Measurements from ENCODE around the gene CAD. TPM values are rescaled to one million over a fixed set of nuclear protein-coding genes. Genes with fewer than 3 reads are reported as not detected.

CAD gene
- total and polyA plus RNA-seq, 2 of the 4 experiments (the other 2 are of a cell fraction): 12.9 to 38.7 TPM

DNA sequence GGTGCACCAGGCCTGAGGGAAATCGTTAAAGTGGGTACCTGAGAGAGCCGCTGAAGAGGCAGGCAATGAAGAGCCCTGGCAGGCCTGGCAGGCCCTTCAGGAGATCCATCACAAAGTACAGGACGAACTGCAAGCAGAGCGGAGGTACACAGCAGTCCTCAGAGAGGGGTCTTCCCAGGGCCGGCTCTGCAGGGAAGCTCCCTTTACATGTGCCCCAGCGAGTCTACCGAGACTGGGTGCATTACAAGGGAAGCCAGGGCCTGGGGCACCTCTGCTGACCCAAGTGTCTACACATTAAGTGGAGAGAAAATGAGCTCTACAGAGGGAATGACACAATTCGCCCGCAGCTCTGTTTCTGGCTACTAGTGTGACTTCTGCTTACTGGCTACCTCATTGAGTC is 13.4 kb upstream of the CAD start:
- dilution Hi-C loops (cut with HindIII; ENCODE audit: low sequenced_read_pairs, unreplicated experiment): no loop called here
- CTCF ChIA-PET: interaction anchor here (0.6 kb wide), 1 partner anchor 12 kb away, joined by 3 read pairs; no protein-coding TSS in a partner anchor
- in situ Hi-C loops (cut with MboI; ENCODE audit: low sequenced_read_pairs): no loop called here

More for the DNA sequence above, 13.4 kb upstream of the CAD start:
- H3K27ac ChIP-seq (ENCODE audit: insufficient read depth, low read length): no peak overlapping the region
- no peaks in the 10 kb centered on the region for H3K4me1 ChIP-seq (ENCODE audit: control insufficient read depth, insufficient read depth, low read length)
- no peak overlapping the region for H2AK5ac ChIP-seq (ENCODE audit: low read depth, low read length)
- BruUV-seq (replicated peaks): no TSS peak
- no peak overlapping the region for H4K8ac ChIP-seq (ENCODE audit: low read depth in 2 of 2, low read length in 2 of 2)
- H3K18ac ChIP-seq (ENCODE audit: low read depth, low read length): no peak overlapping the region
- no peak overlapping the region for H3K56ac ChIP-seq (ENCODE audit: extremely low read depth, insufficient read depth, low read length)
- peaks cover 62% of the 10 kb centered on the region for H3K36me3 ChIP-seq (ENCODE audit: control insufficient read depth, insufficient read depth, low read length)
- H2BK15ac ChIP-seq (ENCODE audit: low read depth, low read length): no peak overlapping the region
- H3K9me1 ChIP-seq (ENCODE audit: insufficient read depth, low read length): no peaks in the 10 kb centered on the region; the same call in 1 of the 2 replicates
- no peak for DNase-seq
- no peaks in the 10 kb centered on the region for H3K9me3 ChIP-seq (ENCODE audit: control insufficient read depth, insufficient read depth, low read length)
- no peak overlapping the region for H2AFZ ChIP-seq (replicated peaks; ENCODE audit: low read length, poor library complexity)
- no peak overlapping the region for H2AK9ac ChIP-seq (replicated peaks; ENCODE audit: low read depth, low read length, poor library complexity)
- H3K9ac ChIP-seq (ENCODE audit: low read depth, low read length): no peak overlapping the region
- no peak overlapping the region for H3K14ac ChIP-seq (replicated peaks; ENCODE audit: low read depth, low read length)
- no peak for ATAC-seq (ENCODE audit: low read depth)
- H4K91ac ChIP-seq (ENCODE audit: insufficient read depth, low read depth, low read length): no peak overlapping the region
- intact Hi-C loops (cut with micrococcal nuclease): no loop called here
- no peaks in the 10 kb centered on the region; the same call in 1 of the 2 replicates for H4K20me1 ChIP-seq (ENCODE audit: insufficient read depth, low read length)
- H2BK20ac ChIP-seq (ENCODE audit: low read depth, low read length): no peak overlapping the region
- no peak overlapping the region for H2BK120ac ChIP-seq (ENCODE audit: low read depth, low read length)
- no peak overlapping the region for H4K5ac ChIP-seq (ENCODE audit: low read depth, low read length)
- no peak overlapping the region for H3K4me2 ChIP-seq (ENCODE audit: low read depth, low read length)
- 100% methylated on average over 2 of the region's 9 CpGs; no CpG with 5 or more reads in 1 of the 2 experiments for WGBS, 2 experiments (ENCODE audit: extremely low coverage in 2 of 2, insufficient read length in 1 of 2)
- peaks cover 0 to 3% of the 10 kb centered on the region in 2 experiments; a peak in 1 of 4 replicates for H3K79me1 ChIP-seq (ENCODE audit: low read depth in 1 of 2, low read length in 2 of 2)
- no peak overlapping the region for H3K23ac ChIP-seq (ENCODE audit: low read depth, low read length)
- H2BK5ac ChIP-seq (ENCODE audit: low read depth, low read length, poor library complexity, severe bottlenecking): no peak overlapping the region
- H3K27me3 ChIP-seq (ENCODE audit: control insufficient read depth, insufficient read depth, low read length): no peaks in the 10 kb centered on the region
- POLR2A ChIA-PET (ENCODE audit: unreplicated experiment): no interaction called here
- H3K4me3 ChIP-seq (ENCODE audit: insufficient read depth, low read depth, low read length): no peak overlapping the region
- no peak overlapping the region for H3K4ac ChIP-seq (ENCODE audit: low read depth, low read length)
- TF ChIP-seq MAZ (IDR thresholded peaks at IDR 0.05; ENCODE audit: borderline replicate concordance, low read depth, low read length): no peak
- TF ChIP-seq MXI1 (IDR thresholded peaks at IDR 0.05; ENCODE audit: borderline replicate concordance, low read depth, low read length): no peak
- TF ChIP-seq CHD1 (IDR thresholded peaks at IDR 0.05; ENCODE audit: low read depth, low read length): no peak
- TF ChIP-seq CEBPB (IDR thresholded peaks at IDR 0.05; ENCODE audit: low read depth, low read length): no peak

Measured in IMR-90 (cell line).